ENCODE measurements around the gene FAM217B. TPM values are rescaled to one million over a fixed set of nuclear protein-coding genes. Genes with fewer than 3 reads are reported as not detected.
"Not testable (repeated sequence)": the region's sequence is repeated elsewhere in the genome, so short reads cannot be mapped to it uniquely, and the experiment has no call there.

Gene FAM217B
- total and polyA plus RNA-seq, 7 experiments from 2014 or later: 19.3 to 47.4 (median 28.0) TPM

- H3K27ac Mint-ChIP-seq; DNase-seq; H3K4me3 ChIP-seq (ENCODE audit: low read length); H3K9me3 Mint-ChIP-seq; H3K36me3 ChIP-seq (ENCODE audit: control insufficient read depth in 2 of 3, insufficient read depth in 3 of 3, low read length in 3 of 3); intact Hi-C loops (cut with micrococcal nuclease); H3K4me3 Mint-ChIP-seq; ATAC-seq; H3K9me3 ChIP-seq (ENCODE audit: control insufficient read depth in 2 of 3, low read length in 3 of 3); POLR2A ChIA-PET; H3K27me3 ChIP-seq (ENCODE audit: control insufficient read depth in 2 of 2, insufficient read depth in 2 of 2, low read length in 2 of 2); CTCF ChIA-PET; H3K27me3 Mint-ChIP-seq; H3K4me1 ChIP-seq (ENCODE audit: control insufficient read depth in 2 of 2, insufficient read depth in 2 of 2, low read length in 2 of 2); H3K4me1 Mint-ChIP-seq; H3K27ac ChIP-seq (ENCODE audit: low read depth, low read length): not testable (repeated sequence)
- peaks cover 0 to 30% (median 10%) of the 10 kb centered on the region in 5 donors for H3K36me3 Mint-ChIP-seq
These were observed 17.4 kb downstream of the FAM217B start for GRCh38 chr20:59957568-59957967.

GRCh38 chr20:59958123-59958522, 17.9 kb downstream of the FAM217B start, which contains the start of gene CDH26:
TSS of gene CDH26 (plus strand) at chr20:59958423. CDS start at chr20:59958727, 304 bp downstream.
- no peak within 1 kb of the TSS for H3K27ac ChIP-seq (ENCODE audit: low read depth, low read length)
- no peak within 1 kb of the TSS for H3K4me3 Mint-ChIP-seq
- POLR2A ChIA-PET: no interaction called here
- no peaks in the 10 kb centered on the region for H3K36me3 ChIP-seq (ENCODE audit: control insufficient read depth in 2 of 3, insufficient read depth in 3 of 3, low read length in 3 of 3)
- H3K27me3 Mint-ChIP-seq: no peaks in the 10 kb centered on the region
- H3K27ac Mint-ChIP-seq: no peak within 1 kb of the TSS
- H3K9me3 Mint-ChIP-seq: no peaks in the 10 kb centered on the region
- ATAC-seq (no peak), DNase-seq (no peak)
- H3K4me1 Mint-ChIP-seq: no peaks in the 10 kb centered on the region
- no peaks in the 10 kb centered on the region for H3K9me3 ChIP-seq (ENCODE audit: control insufficient read depth in 2 of 3, low read length in 3 of 3)
- CTCF ChIA-PET: interaction anchor here (1.0 kb wide), 1 partner anchor 8 kb away, joined by 3 read pairs; no protein-coding TSS in a partner anchor
- H3K4me3 ChIP-seq (ENCODE audit: low read length): no peak within 1 kb of the TSS
- peaks cover 0 to 31% (median 10%) of the 10 kb centered on the region in 5 donors for H3K36me3 Mint-ChIP-seq
- H3K4me1 ChIP-seq (ENCODE audit: control insufficient read depth in 2 of 2, insufficient read depth in 2 of 2, low read length in 2 of 2): no peaks in the 10 kb centered on the region
- no peaks in the 10 kb centered on the region for H3K27me3 ChIP-seq (ENCODE audit: control insufficient read depth in 2 of 2, insufficient read depth in 2 of 2, low read length in 2 of 2)
- intact Hi-C loops (cut with micrococcal nuclease): no loop called here

GRCh38 chr20:59958626-59959025, 18.4 kb downstream of the FAM217B start:
- Mint-ChIP-seq H3K36me3 (peaks cover 0 to 30% (median 10%) of the 10 kb centered on the region in 5 donors), H3K4me1 (no peaks in the 10 kb centered on the region), H3K4me3 (no peak overlapping the region), H3K9me3 (no peaks in the 10 kb centered on the region), H3K27me3 (no peaks in the 10 kb centered on the region), H3K27ac (no peak overlapping the region)
- DNase-seq (no peak), ATAC-seq (no peak)
- CTCF ChIA-PET: interaction anchor here (1.0 kb wide), 1 partner anchor 8 kb away, joined by 3 read pairs; no protein-coding TSS in a partner anchor
- intact Hi-C loops (cut with micrococcal nuclease): no loop called here
- POLR2A ChIA-PET: no interaction called here
- H3K36me3 ChIP-seq (ENCODE audit: control insufficient read depth in 2 of 3, insufficient read depth in 3 of 3, low read length in 3 of 3): no peaks in the 10 kb centered on the region
- no peaks in the 10 kb centered on the region for H3K9me3 ChIP-seq (ENCODE audit: control insufficient read depth in 2 of 3, low read length in 3 of 3)
- H3K27me3 ChIP-seq (ENCODE audit: control insufficient read depth in 2 of 2, insufficient read depth in 2 of 2, low read length in 2 of 2): no peaks in the 10 kb centered on the region
- no peak overlapping the region for H3K4me3 ChIP-seq (ENCODE audit: low read length)
- no peak overlapping the region for H3K27ac ChIP-seq (ENCODE audit: low read depth, low read length)
- no peaks in the 10 kb centered on the region for H3K4me1 ChIP-seq (ENCODE audit: control insufficient read depth in 2 of 2, insufficient read depth in 2 of 2, low read length in 2 of 2)

GRCh38 chr20:59961423-59961822, 21.2 kb downstream of the FAM217B start:
- no peak overlapping the region for H3K27ac Mint-ChIP-seq
- H3K27me3 Mint-ChIP-seq: no peaks in the 10 kb centered on the region
- H3K4me3 Mint-ChIP-seq: no peak overlapping the region
- H3K36me3 Mint-ChIP-seq: peaks cover 0 to 30% (median 10%) of the 10 kb centered on the region in 5 donors
- CTCF ChIA-PET: no interaction called here
- DNase-seq: no peak
- H3K9me3 Mint-ChIP-seq: no peaks in the 10 kb centered on the region
- peaks cover 0 to 3% (median 0%) of the 10 kb centered on the region in 7 donors for H3K4me1 Mint-ChIP-seq
- no peaks in the 10 kb centered on the region for H3K36me3 ChIP-seq (ENCODE audit: control insufficient read depth in 2 of 3, insufficient read depth in 3 of 3, low read length in 3 of 3)
- no peak for ATAC-seq
- no peak overlapping the region for H3K4me3 ChIP-seq (ENCODE audit: low read length)
- H3K27ac ChIP-seq (ENCODE audit: low read depth, low read length): no peak overlapping the region
- POLR2A ChIA-PET: no interaction called here
- no peaks in the 10 kb centered on the region for H3K9me3 ChIP-seq (ENCODE audit: control insufficient read depth in 2 of 3, low read length in 3 of 3)
- H3K27me3 ChIP-seq (ENCODE audit: control insufficient read depth in 2 of 2, insufficient read depth in 2 of 2, low read length in 2 of 2): no peaks in the 10 kb centered on the region
- intact Hi-C loops (cut with micrococcal nuclease): no loop called here
- no peaks in the 10 kb centered on the region for H3K4me1 ChIP-seq (ENCODE audit: control insufficient read depth in 2 of 2, insufficient read depth in 2 of 2, low read length in 2 of 2)

GRCh38 chr20:59962155-59962554, 22.0 kb downstream of the FAM217B start:
- H3K4me1 Mint-ChIP-seq: peaks cover 0 to 3% (median 0%) of the 10 kb centered on the region in 7 donors
- POLR2A ChIA-PET: interaction anchor here (0.6 kb wide), 1 partner anchor 61 kb away, joined by 3 read pairs; no protein-coding TSS in a partner anchor
- no peak overlapping the region for H3K27ac ChIP-seq (ENCODE audit: low read depth, low read length)
- H3K27ac Mint-ChIP-seq: no peak overlapping the region
- no peaks in the 10 kb centered on the region for H3K9me3 Mint-ChIP-seq
- intact Hi-C loops (cut with micrococcal nuclease): no loop called here
- DNase-seq (no peak), ATAC-seq (no peak)
- H3K4me3 Mint-ChIP-seq: no peak overlapping the region
- H3K4me1 ChIP-seq (ENCODE audit: control insufficient read depth in 2 of 2, insufficient read depth in 2 of 2, low read length in 2 of 2): no peaks in the 10 kb centered on the region
- H3K9me3 ChIP-seq (ENCODE audit: control insufficient read depth in 2 of 3, low read length in 3 of 3): no peaks in the 10 kb centered on the region
- H3K4me3 ChIP-seq (ENCODE audit: low read length): no peak overlapping the region
- H3K36me3 Mint-ChIP-seq: peaks cover 0 to 30% (median 10%) of the 10 kb centered on the region in 5 donors
- CTCF ChIA-PET: no interaction called here
- H3K36me3 ChIP-seq (ENCODE audit: control insufficient read depth in 2 of 3, insufficient read depth in 3 of 3, low read length in 3 of 3): no peaks in the 10 kb centered on the region
- no peaks in the 10 kb centered on the region for H3K27me3 ChIP-seq (ENCODE audit: control insufficient read depth in 2 of 2, insufficient read depth in 2 of 2, low read length in 2 of 2)
- H3K27me3 Mint-ChIP-seq: no peaks in the 10 kb centered on the region

- CTCF ChIA-PET: no interaction called here
- H3K9me3 ChIP-seq (ENCODE audit: control insufficient read depth in 2 of 3, low read length in 3 of 3): no peaks in the 10 kb centered on the region
- H3K4me3 ChIP-seq (ENCODE audit: low read length): no peak overlapping the region
- H3K4me1 ChIP-seq (ENCODE audit: control insufficient read depth in 2 of 2, insufficient read depth in 2 of 2, low read length in 2 of 2): no peaks in the 10 kb centered on the region
- no peak overlapping the region for H3K4me3 Mint-ChIP-seq
- H3K4me1 Mint-ChIP-seq: peaks cover 0 to 3% (median 0%) of the 10 kb centered on the region in 7 donors
- H3K36me3 ChIP-seq (ENCODE audit: control insufficient read depth in 2 of 3, insufficient read depth in 3 of 3, low read length in 3 of 3): no peaks in the 10 kb centered on the region
- ATAC-seq (no peak), DNase-seq (no peak)
- POLR2A ChIA-PET: no interaction called here
- no peak overlapping the region for H3K27ac Mint-ChIP-seq
- no peaks in the 10 kb centered on the region for H3K9me3 Mint-ChIP-seq
- peaks cover 0 to 10% (median 0%) of the 10 kb centered on the region in 5 donors for H3K36me3 Mint-ChIP-seq
- intact Hi-C loops (cut with micrococcal nuclease): no loop called here
- no peaks in the 10 kb centered on the region for H3K27me3 ChIP-seq (ENCODE audit: control insufficient read depth in 2 of 2, insufficient read depth in 2 of 2, low read length in 2 of 2)
- H3K27ac ChIP-seq (ENCODE audit: low read depth, low read length): no peak overlapping the region
- no peaks in the 10 kb centered on the region for H3K27me3 Mint-ChIP-seq
These were observed 26.2 kb downstream of the FAM217B start for GRCh38 chr20:59966428-59966827.

GRCh38 chr20:59971428-59971827, 31.2 kb downstream of the FAM217B start:
- H3K27ac Mint-ChIP-seq: no peak overlapping the region
- intact Hi-C loops (cut with micrococcal nuclease): no loop called here
- H3K4me1 ChIP-seq (ENCODE audit: control insufficient read depth in 2 of 2, insufficient read depth in 2 of 2, low read length in 2 of 2): no peaks in the 10 kb centered on the region
- no peak for ATAC-seq
- H3K27ac ChIP-seq (ENCODE audit: low read depth, low read length): no peak overlapping the region
- H3K4me3 Mint-ChIP-seq: no peak overlapping the region
- DNase-seq: no peak
- H3K9me3 ChIP-seq (ENCODE audit: control insufficient read depth in 2 of 3, low read length in 3 of 3): no peaks in the 10 kb centered on the region
- H3K36me3 ChIP-seq (ENCODE audit: control insufficient read depth in 2 of 3, insufficient read depth in 3 of 3, low read length in 3 of 3): no peaks in the 10 kb centered on the region
- no peaks in the 10 kb centered on the region for H3K27me3 Mint-ChIP-seq
- no peaks in the 10 kb centered on the region for H3K4me1 Mint-ChIP-seq
- POLR2A ChIA-PET: no interaction called here
- H3K27me3 ChIP-seq (ENCODE audit: control insufficient read depth in 2 of 2, insufficient read depth in 2 of 2, low read length in 2 of 2): no peaks in the 10 kb centered on the region
- H3K36me3 Mint-ChIP-seq: peaks cover 0 to 21% (median 10%) of the 10 kb centered on the region in 5 donors
- no peak overlapping the region for H3K4me3 ChIP-seq (ENCODE audit: low read length)
- CTCF ChIA-PET: interaction anchor here (0.6 to 1.6 kb wide), 2 partner anchors 23 to 86 kb away, joined by 3 to 4 read pairs; no protein-coding TSS in a partner anchor
- H3K9me3 Mint-ChIP-seq: no peaks in the 10 kb centered on the region
